NOMO-1 (cell line): ENCODE results near the gene RBM44.
"Not testable (repeated sequence)": the region's sequence is repeated elsewhere in the genome, so short reads cannot be mapped to it uniquely, and the experiment has no call there.

Source experiments
- DNase-seq, 2 experiments: peaks; one replicate each; lab custom pipeline; 2025; ENCODE audit not compliant: unreplicated experiment in 2 of 2; lab: John Stamatoyannopoulos, UW

RBM44 gene

GRCh38 chr2:237774811-237775553, 23.6 kb upstream of the RBM44 start:
- DNase-seq: peak in 1 of 2 experiments; percentile 8

- DNase-seq: no peak
Measured at GRCh38 chr2:237779521-237779920, 19.1 kb upstream of the RBM44 start.

DNA sequence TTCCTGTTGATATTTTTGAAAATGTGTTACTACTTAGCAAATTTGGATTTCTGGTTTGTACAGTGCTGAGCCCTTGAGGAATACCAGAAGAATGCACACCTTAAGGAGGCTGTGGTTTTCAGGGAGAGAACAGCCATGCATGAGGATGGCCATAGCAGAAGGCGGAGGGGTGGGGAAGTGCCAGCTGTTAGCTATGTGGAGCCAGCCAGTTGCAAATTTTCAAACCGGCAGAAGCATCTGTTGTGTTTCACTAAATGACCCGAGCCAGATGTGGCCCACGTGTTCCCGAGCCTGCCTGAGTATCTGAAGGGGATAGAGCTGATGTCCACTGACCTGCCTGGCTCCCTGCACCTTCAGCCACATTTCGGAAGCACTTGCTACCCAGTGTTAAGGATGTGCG, 16.4 kb upstream of the RBM44 start:
- DNase-seq: no peak

GRCh38 chr2:237783678-237784077, 14.9 kb upstream of the RBM44 start:
- not testable (repeated sequence) for DNase-seq

DNA sequence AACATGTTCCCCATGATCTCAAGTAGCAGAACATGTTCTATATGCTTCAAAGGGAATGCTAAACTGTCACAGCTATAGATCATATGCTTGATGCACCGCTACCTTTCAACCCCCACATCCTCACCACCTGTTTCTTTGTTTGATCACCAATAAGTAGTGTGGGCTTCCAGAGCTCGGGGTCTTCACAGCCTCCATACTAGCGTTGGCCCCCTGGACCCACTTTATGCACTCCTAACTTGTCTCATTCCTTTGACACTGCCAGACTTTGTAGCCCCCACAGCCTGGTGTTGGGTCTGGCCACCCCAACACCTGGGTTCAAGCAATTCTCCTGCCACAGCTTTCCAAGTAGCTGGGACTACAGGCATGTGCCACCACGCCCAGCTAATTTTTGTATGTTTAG, 11.6 kb upstream of the RBM44 start:
- no peak for DNase-seq

- DNase-seq: no peak
Measured at GRCh38 chr2:237790353-237790752, 8.2 kb upstream of the RBM44 start.

- no peak for DNase-seq
Measured at GRCh38 chr2:237791977-237792727, 6.4 kb upstream of the RBM44 start.

GRCh38 chr2:237797253-237797652, 1.3 kb upstream of the RBM44 start:
- DNase-seq: no peak

DNA sequence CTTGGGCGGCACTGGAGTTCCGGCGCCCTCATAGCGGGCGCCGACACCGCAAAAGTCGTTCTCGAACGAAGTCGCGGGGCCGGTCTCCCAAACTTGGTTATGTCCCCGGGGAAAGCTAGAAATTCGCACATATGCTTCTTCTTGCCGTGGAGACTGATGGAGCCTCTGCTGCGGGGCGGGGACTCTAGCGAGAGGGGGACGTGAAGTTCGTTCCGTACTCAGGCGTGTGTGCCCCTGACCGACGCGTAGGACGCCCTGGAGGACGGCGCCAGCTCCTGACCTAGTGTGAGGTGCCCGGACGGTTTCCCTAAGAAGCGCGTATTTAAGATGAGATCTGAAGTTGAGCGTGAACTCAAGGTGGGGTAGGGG, 465 bp downstream of the RBM44 start:
- no peak for DNase-seq

DNA sequence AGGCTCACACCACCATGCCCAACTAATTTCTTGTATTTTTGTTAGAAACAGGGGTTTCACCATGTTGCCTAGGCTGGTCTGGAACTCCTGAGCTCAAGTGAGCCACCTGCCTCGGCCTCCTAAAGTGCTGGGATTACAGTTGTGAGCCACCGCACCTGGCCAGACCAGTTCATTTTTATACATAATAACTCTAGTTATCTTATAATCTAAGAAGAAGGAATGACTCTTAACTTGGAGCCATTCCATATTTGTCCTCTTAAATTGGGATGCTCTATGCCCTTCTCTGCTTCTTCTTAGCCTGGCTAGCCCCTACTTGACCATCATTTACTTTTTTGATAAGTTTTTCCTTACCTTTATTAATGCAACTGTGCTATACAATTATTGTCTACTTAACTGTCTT, 2.9 kb downstream of the RBM44 start:
- no peak for DNase-seq

GRCh38 chr2:237806334-237806733, 7.8 kb downstream of the RBM44 start:
- DNase-seq: no peak

DNA sequence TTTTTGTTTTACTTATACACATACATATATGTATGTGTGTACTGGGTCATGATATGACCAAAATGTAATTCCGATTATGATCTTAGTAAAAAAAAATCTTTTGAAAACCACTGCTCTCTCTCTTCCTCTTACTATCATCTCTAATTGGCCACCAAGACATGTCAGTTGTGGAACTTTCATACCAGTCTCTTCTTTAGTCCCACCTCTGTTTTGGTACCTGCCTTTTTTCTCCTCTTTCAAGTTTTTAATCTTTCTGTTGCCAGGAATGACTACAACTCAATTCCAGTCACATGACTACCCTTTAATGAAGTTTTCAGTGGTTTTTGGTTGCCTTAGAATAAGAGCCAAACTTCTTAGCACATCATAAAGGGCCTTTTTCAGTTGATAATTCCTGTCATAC, 17.1 kb downstream of the RBM44 start:
- DNase-seq: no peak

DNA sequence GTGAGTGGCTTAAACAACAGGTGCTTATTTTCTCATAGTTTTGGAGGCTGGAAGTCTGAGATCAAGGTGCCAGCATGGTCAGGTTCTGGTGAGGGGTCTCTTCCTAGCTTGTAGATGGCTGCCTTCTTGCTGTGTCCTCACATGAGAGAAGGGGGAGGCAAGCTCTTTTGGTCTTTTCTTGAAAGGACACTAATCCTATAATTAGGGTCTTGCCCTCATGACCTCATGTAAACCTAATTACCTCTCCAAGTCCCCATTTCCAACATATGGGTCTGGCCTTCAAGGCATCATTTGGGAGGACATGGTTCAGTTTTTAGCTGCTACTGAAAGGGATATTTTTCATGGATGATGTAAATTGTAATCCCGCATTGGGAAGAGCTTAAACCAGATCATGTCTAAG, 18.0 kb downstream of the RBM44 start:
- DNase-seq: no peak

DNA sequence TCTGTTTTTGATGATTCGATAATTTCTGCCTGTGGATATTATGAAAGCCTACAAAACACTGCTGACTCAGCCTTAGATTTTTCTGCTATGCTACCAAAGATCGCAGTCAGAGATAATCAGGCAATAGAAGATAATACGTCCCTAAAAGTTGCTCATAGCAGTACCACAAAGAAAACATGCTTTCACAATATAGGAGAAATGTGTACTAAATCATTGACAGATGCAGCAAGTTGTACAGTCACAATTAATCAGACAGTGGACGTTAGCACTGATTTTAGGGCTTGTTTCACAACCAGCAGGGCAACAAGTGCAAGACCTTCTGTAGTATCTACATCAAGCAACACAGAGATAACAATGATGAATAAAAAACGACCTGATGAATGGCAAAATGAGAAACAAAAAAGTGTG, 19.5 kb downstream of the RBM44 start:
- peak in 1 of 2 experiments; percentile 44 for DNase-seq

GRCh38 chr2:237819231-237819630, 20.7 kb downstream of the RBM44 start:
- DNase-seq: peak in 1 of 2 experiments; percentile 26

GRCh38 chr2:237820421-237820820, 21.8 kb downstream of the RBM44 start:
- DNase-seq: no peak

DNA sequence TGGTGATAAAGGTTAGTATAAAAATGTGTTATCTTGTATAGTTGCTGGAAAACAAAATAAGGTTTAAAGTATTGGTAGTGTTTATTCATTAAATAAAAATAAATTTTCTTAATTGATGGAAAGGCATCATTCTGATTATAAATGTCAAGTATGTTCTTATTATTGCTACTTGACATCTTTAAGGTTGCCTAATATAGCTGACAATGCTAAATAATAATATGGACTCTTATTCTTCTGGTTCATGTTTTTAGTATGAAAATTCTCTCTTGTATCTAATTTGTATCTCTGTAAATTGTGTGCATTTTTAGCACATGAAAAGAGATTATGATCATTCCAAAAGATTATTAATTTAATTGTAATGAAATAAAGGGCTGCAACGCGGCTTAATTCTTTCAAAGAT, 25.0 kb downstream of the RBM44 start:
- no peak for DNase-seq

DNA sequence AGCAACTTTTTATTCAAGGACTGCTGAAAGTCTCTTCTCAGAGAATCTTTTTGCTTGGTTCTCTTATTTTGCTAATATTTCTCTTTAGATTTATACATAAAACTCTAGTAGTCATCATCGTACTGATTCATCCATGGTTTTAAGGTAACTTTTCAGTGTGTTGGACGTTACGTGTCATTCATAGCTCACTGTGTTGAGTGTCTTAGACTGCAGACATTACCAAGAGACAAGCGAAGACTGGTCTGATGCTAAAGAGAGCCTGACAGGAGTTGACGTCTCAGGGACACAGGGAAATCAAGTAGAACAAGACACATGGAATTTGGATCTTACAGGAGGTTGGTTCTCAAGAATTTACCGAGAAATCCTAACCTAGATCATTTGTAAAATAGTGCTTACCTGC, 25.5 kb downstream of the RBM44 start:
- no peak for DNase-seq

DNA sequence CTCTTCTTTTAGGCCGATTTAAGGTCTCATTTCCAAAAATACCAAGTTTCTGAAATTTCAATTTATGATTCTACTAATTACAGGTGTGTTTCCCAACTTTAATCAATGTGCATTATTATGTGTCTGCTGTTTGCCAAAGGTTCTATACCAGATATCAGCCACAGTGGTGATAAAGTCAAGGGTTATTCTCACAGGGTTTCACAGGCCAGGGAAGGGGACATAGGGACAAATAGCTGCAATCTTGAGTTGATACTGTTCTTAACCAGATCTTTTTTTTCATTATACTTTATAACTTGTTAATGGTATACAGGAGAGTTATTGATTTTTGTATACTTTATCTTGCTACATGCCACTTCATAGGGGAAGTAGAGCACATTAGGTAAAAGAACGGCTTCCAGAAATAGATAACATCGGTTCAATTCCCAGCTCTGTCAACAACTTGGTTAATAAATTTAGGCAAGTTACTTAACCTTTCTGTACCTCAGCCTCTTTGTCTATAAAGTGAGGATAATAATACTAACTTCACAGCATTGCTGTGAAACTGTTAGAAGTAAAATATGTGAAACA, 28.9 kb downstream of the RBM44 start:
- no peak for DNase-seq

- DNase-seq: no peak
Measured at GRCh38 chr2:237830522-237830921, 31.9 kb downstream of the RBM44 start.

GRCh38 chr2:237833546-237833945, 35.0 kb downstream of the RBM44 start:
- no peak for DNase-seq

DNA sequence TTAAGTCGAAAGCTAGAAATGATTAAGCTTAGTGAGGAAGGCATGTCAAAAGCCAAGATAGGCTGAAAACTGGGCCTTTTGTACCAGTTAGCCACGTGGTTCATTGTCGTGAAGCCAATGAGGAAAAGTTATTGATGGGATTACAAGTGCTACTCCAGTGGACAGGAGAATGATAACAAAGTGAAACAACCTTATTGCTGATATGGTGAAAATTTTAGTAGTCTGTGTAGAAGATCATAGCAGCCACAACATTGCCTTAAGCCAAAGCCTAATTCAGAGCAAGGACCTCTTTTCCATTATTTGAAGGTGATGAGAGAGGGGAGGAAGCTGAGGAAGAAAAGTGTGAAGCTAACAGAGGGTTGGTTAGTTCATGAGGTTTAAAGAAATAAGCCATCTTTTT, 36.8 kb downstream of the RBM44 start:
- DNase-seq: no peak
